Colonic mucosa (tissue), 4 donors: Measurements from ENCODE around the gene TACC2. TPM values are rescaled to one million over a fixed set of nuclear protein-coding genes. Genes with fewer than 3 reads are reported as not detected.

Source experiments
- DNase-seq: peaks from one replicate; pipeline ENCODE4 v3.0.0-alpha.2; 2020
- H3K27ac ChIP-seq: fragments of 200-600 bp; one replicate; pipeline ENCODE4 v1.8.0; 2021
- H3K27me3 ChIP-seq: fragments of 200-600 bp; one replicate; pipeline ENCODE4 v1.8.0; 2021
- H3K36me3 ChIP-seq: fragments of 200-600 bp; one replicate; pipeline ENCODE4 v1.8.0; 2021
- H3K4me1 ChIP-seq: fragments of 200-600 bp; one replicate; pipeline ENCODE4 v1.8.0; 2021; ENCODE audit warnings: mild to moderate bottlenecking
- H3K4me3 ChIP-seq: fragments of 200-600 bp; one replicate; pipeline ENCODE4 v1.8.0; 2021
- H3K9ac ChIP-seq, 2 donors: one replicate each; pipeline ENCODE4 v1.7.0; 2013; ENCODE audit warnings: control low read depth in 2 of 2, low read depth in 2 of 2, low read length in 2 of 2
- H3K9me3 ChIP-seq: fragments of 200-600 bp; one replicate; pipeline ENCODE4 v1.8.0; 2021
- intact Hi-C: fragments of 100-400 bp; cut with DNase I; formaldehyde crosslinking; loops from one replicate; pipeline ENCODE4 v1.14.1; 2022
- total RNA-seq, 2 donors: library from RNA; stranded (reverse); fragmentation: NEBNext Ultra II Directional in 1 of 2; extraction: Animal tissue kit (Norgen Biotek cat#: 25700) in 1 of 2; gene quantifications; one replicate each; pipeline ENCODE4 v1.2.1, GENCODE V29; 2021
- TF ChIP-seq, protein P1 (sequence below): fragments of 200-600 bp; IDR thresholded peaks from one replicate; pipeline ENCODE4 v1.8.0; 2022; ENCODE audit warnings: antibody characterized with exemption, mild to moderate bottlenecking
- donor health status: healthy.
- donor health status: DM: no; HTN: no; CAD: no.
- donor health status: DM: no; HTN: no; CAD: no.

Gene TACC2
- total RNA-seq, 2 donors from 2014 or later, result 90.0 to 93.2 TPM

DNA sequence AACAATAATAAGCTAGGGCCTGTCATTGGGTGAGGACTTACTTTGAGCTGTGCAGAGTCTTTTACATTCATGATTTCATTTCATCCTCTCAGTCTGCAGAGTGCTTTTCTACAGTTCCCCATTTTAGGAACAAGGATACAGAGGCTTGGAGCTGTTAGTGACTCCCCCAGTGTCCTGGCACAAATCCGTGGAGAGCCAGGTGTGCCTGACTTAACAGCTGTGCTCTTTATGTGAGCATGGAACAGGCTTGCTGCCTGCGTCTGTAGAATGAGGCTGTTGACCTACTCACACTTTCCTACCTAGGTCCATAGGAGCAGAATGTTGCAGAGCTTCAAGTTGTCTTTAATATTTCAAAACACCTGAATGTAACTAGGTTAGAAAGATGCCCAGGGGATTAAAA lies 231.8 kb downstream of the TACC2 start:
- Histone ChIP-seq H3K9ac (no peak overlapping the region), H3K36me3 (peaks cover 3% of the 10 kb centered on the region), H3K9me3 (no peaks in the 10 kb centered on the region), H3K4me1 (no peaks in the 10 kb centered on the region), H3K4me3 (no peak overlapping the region), H3K27ac (no peak overlapping the region), H3K27me3 (no peaks in the 10 kb centered on the region)
- DNase-seq, result no peak
- TF ChIP-seq, protein P1, sequence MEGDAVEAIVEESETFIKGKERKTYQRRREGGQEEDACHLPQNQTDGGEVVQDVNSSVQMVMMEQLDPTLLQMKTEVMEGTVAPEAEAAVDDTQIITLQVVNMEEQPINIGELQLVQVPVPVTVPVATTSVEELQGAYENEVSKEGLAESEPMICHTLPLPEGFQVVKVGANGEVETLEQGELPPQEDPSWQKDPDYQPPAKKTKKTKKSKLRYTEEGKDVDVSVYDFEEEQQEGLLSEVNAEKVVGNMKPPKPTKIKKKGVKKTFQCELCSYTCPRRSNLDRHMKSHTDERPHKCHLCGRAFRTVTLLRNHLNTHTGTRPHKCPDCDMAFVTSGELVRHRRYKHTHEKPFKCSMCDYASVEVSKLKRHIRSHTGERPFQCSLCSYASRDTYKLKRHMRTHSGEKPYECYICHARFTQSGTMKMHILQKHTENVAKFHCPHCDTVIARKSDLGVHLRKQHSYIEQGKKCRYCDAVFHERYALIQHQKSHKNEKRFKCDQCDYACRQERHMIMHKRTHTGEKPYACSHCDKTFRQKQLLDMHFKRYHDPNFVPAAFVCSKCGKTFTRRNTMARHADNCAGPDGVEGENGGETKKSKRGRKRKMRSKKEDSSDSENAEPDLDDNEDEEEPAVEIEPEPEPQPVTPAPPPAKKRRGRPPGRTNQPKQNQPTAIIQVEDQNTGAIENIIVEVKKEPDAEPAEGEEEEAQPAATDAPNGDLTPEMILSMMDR, result no peak
- intact Hi-C loops, result loop anchor here (10.0 kb wide), 1 partner anchor 1524 kb away; no protein-coding TSS in a partner anchor

DNA sequence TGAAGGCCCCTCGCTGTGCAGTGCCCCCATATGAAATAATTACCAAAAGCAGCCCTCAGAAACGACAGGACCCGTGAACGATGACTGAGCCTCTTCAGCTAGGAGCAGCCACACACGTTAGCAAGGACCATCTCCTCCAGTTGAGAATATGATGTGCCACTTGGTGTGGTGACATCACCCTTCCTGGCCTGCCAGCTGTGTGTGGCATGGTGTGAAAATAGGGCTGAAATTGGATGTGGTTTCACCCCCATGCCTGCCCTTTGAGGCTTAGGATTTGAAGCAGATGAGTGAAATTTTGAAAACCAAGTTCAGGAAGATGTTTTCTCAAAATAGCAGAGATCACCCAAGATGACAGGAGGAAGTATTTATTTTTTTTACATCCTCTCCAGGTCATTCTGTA lies 233.0 kb downstream of the TACC2 start:
- DNase-seq, result no peak
- H3K27me3 ChIP-seq, result no peaks in the 10 kb centered on the region
- no peak overlapping the region for H3K9ac ChIP-seq
- H3K4me3 ChIP-seq, result no peak overlapping the region
- H3K9me3 ChIP-seq, result no peaks in the 10 kb centered on the region
- peaks cover 3% of the 10 kb centered on the region for H3K36me3 ChIP-seq
- TF ChIP-seq, protein P1, result no peak
- no peak overlapping the region for H3K27ac ChIP-seq
- intact Hi-C loops, result loop anchor here (10.0 kb wide), 1 partner anchor 1523 kb away; no protein-coding TSS in a partner anchor
- no peaks in the 10 kb centered on the region for H3K4me1 ChIP-seq

DNA sequence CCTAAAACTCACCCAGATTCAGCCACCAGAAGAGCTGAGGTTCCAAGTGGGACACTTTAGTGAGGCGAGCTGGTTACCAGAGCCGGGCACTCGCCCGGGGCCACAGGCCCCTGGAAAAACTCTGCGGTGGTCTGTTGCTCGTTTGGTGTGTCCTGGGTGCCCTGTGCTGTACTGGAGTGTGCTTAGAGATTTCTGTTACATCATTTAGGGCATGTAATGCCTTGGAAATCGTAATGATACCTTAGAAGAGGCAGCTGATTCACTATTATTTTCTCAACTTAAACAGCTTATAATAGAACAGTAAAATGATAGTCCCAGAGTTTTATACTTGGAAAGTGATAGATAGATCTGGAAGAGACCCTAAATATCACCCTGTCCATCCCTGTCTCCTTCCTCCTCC lies 233.7 kb downstream of the TACC2 start:
- Histone ChIP-seq H3K4me1 (no peaks in the 10 kb centered on the region), H3K36me3 (peaks cover 1% of the 10 kb centered on the region), H3K27ac (no peak overlapping the region), H3K9ac (no peak overlapping the region), H3K9me3 (no peaks in the 10 kb centered on the region), H3K4me3 (no peak overlapping the region), H3K27me3 (no peaks in the 10 kb centered on the region)
- no peak for DNase-seq
- TF ChIP-seq, protein P1, result no peak
- intact Hi-C loops, result loop anchor here (10.0 kb wide), 1 partner anchor 1522 kb away; no protein-coding TSS in a partner anchor

DNA sequence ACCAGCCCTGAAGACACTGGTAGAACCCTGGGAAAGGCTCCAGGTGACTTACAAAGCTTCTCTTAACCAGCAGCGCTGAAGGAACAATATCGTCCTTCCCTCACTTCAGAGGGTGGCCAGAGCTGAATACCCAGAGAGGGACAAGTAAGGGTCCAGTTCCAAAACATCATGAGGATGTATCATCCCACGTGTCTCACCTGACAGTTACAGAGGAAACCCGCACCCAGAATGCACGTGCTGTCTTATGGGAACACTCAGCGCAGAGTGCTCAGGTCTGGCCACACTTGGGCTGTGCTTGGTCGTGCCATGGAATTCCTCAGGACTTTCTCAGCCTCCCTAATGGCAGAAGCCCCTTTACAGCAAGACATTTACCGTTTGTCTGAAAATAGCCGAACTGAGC lies 235.2 kb downstream of the TACC2 start:
- Histone ChIP-seq H3K9ac (no peak overlapping the region), H3K27me3 (no peaks in the 10 kb centered on the region), H3K9me3 (no peaks in the 10 kb centered on the region), H3K27ac (no peak overlapping the region), H3K4me1 (no peaks in the 10 kb centered on the region), H3K4me3 (no peak overlapping the region), H3K36me3 (no peaks in the 10 kb centered on the region)
- TF ChIP-seq, protein P1, result no peak
- intact Hi-C loops, result loop anchor here (10.0 kb wide), 1 partner anchor 1521 kb away; no protein-coding TSS in a partner anchor
- DNase-seq, result no peak

DNA sequence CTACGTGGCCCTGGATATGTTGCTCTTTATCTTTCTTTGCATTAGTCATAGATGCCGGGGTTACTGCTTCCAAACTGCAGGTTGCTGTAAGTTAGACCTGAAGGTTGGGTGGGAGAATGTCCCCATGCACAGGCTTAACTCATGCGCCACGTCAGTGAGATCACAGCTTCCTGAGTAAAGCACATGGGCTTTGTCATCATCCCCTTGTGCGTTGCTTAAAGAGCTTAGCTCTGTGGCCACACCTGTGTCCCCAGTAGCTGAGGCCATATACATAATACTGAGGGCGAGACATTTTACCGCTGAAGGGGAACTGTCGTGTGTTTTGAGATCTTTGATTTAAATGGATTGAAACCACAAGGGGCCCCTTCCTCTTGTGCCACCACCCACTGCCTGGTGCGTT lies 236.4 kb downstream of the TACC2 start:
- intact Hi-C loops, result loop anchor here (10.0 kb wide), 1 partner anchor 1519 kb away; no protein-coding TSS in a partner anchor

More for the DNA sequence above, 236.4 kb downstream of the TACC2 start:
- no peak overlapping the region for H3K4me3 ChIP-seq
- H3K27ac ChIP-seq, result no peak overlapping the region
- DNase-seq, result no peak
- no peak overlapping the region for H3K9ac ChIP-seq
- H3K36me3 ChIP-seq, result no peaks in the 10 kb centered on the region
- TF ChIP-seq, protein P1, result no peak
- no peaks in the 10 kb centered on the region for H3K27me3 ChIP-seq
- no peaks in the 10 kb centered on the region for H3K9me3 ChIP-seq
- H3K4me1 ChIP-seq, result no peaks in the 10 kb centered on the region
